ENCODE results near the gene TRAIP. TPM values are rescaled to one million over a fixed set of nuclear protein-coding genes. Genes with fewer than 3 reads are reported as not detected.
A peak's percentile ranks its signal among the peaks of the same experiment; 100 is the strongest.

The TRAIP gene
- polyA plus RNA-seq, 2 of the 4 experiments (the other 2 are of a cell fraction) = 10.2 to 10.7 TPM

GRCh38 chr3:49865198-49865784 is 8.9 kb upstream of the TRAIP start:
- no peak for FAIRE-seq
- H3K4me1 ChIP-seq = peaks cover 6% of the 10 kb centered on the region; the same call in 1 of the 3 replicates
- TF ChIP-seq HOXB5 (CRISPR knock-in tag; IDR thresholded peaks at IDR 0.05) (no peak), PBX3 (IDR thresholded peaks at IDR 0.05) (no peak), ZSCAN20 (CRISPR knock-in tag; IDR thresholded peaks at IDR 0.05) (no peak), ZFP36 (IDR thresholded peaks at IDR 0.05; ENCODE audit: borderline replicate concordance, partially characterized antibody) (no peak), RARB (CRISPR knock-in tag; IDR thresholded peaks at IDR 0.05) (no peak), RNF2 (IDR thresholded peaks at IDR 0.05; ENCODE audit: borderline replicate concordance, low read depth) (no peak), JUNB (IDR thresholded peaks at IDR 0.05) (no peak), MAX (IDR thresholded peaks at IDR 0.05) (no peak), HEYL (CRISPR knock-in tag; IDR thresholded peaks at IDR 0.05) (no peak), ZC3H11A (IDR thresholded peaks at IDR 0.05) (no peak), CEBPB (IDR thresholded peaks at IDR 0.05) (no peak), REST (IDR thresholded peaks at IDR 0.05) (no peak)
- ATAC-seq = no peak
- H3K4me2 ChIP-seq = no peak overlapping the region
- H3K4me3 ChIP-seq = no peak overlapping the region
- no peaks in the 10 kb centered on the region for H3K9me3 ChIP-seq
- POLR2A ChIA-PET = no interaction called here
- H3K27ac ChIP-seq = no peak overlapping the region
- WGBS (ENCODE audit: missing lambda C conversion rate) = 33% methylated on average over 7 of the region's 7 CpGs
- CTCF ChIA-PET = interaction anchor here (0.7 to 1.8 kb wide), 6 partner anchors 26 to 56 kb away, joined by 3 to 8 read pairs (median 3); partner anchors contain the start of gene MST1R
- no peak for DNase-seq (ENCODE audit: low read depth in 1 of 2, low spot score in 1 of 2)

GRCh38 chr3:49864505-49864904 is 8.1 kb upstream of the TRAIP start:
- TF ChIP-seq ZC3H11A (IDR thresholded peaks at IDR 0.05) (no peak), MAFK (IDR thresholded peaks at IDR 0.05; ENCODE audit: partially characterized antibody) (peak; percentile 58), NR3C1 (IDR thresholded peaks at IDR 0.05) (no peak), CHD4 (IDR thresholded peaks at IDR 0.05; ENCODE audit: borderline replicate concordance) (no peak), RFX5 (IDR thresholded peaks at IDR 0.05) (no peak)

GRCh38 chr3:49859576-49860305 is 3.4 kb upstream of the TRAIP start:
- ATAC-seq (no peak), DNase-seq (ENCODE audit: low read depth in 1 of 2, low spot score in 1 of 2) (no peak), FAIRE-seq (no peak)
- Histone ChIP-seq H3K4me1 (peaks cover 7% of the 10 kb centered on the region; the same call in 2 of the 3 replicates), H3K4me2 (no peak overlapping the region), H3K4me3 (no peak overlapping the region), H3K27ac (no peak overlapping the region), H3K9me3 (no peaks in the 10 kb centered on the region)
- POLR2A ChIA-PET = no interaction called here
- 54% methylated on average over 10 of the region's 12 CpGs for WGBS (ENCODE audit: missing lambda C conversion rate)
- CTCF ChIA-PET = no interaction called here
- TF ChIP-seq MYC (IDR thresholded peaks at IDR 0.05; ENCODE audit: borderline replicate concordance, low read length) (no peak), FOSL2 (IDR thresholded peaks at IDR 0.05) (no peak), FOSL2 (CRISPR knock-in tag; IDR thresholded peaks at IDR 0.05) (no peak), ZSCAN20 (CRISPR knock-in tag; IDR thresholded peaks at IDR 0.05) (no peak), CBX2 (IDR thresholded peaks at IDR 0.05; ENCODE audit: borderline replicate concordance, low read depth) (no peak), BHLHE40 (IDR thresholded peaks at IDR 0.05; ENCODE audit: low read depth, low read length) (no peak), HOXB13 (CRISPR knock-in tag; IDR thresholded peaks at IDR 0.05; ENCODE audit: low read depth) (no peak), HOXA7 (CRISPR knock-in tag; IDR thresholded peaks at IDR 0.05) (no peak), RCOR1 (IDR thresholded peaks at IDR 0.05; ENCODE audit: low read depth, low read length) (no peak), SREBF2 (IDR thresholded peaks at IDR 0.05) (no peak), FOSB (CRISPR knock-in tag; IDR thresholded peaks at IDR 0.05) (no peak), NR3C1 (IDR thresholded peaks at IDR 0.05) (no peak), ZC3H11A (IDR thresholded peaks at IDR 0.05) (no peak), RNF2 (IDR thresholded peaks at IDR 0.05; ENCODE audit: borderline replicate concordance, low read depth) (no peak), ELK1 (IDR thresholded peaks at IDR 0.05; ENCODE audit: low read depth, low read length) (no peak), PHF8 (IDR thresholded peaks at IDR 0.05; ENCODE audit: borderline replicate concordance, low read depth) (no peak), POLR2A (IDR thresholded peaks at IDR 0.05; ENCODE audit: low read length) (no peak), RFX5 (IDR thresholded peaks at IDR 0.05) (no peak)

More at GRCh38 chr3:49864505-49864904, 8.1 kb upstream of the TRAIP start:
- Histone ChIP-seq H3K4me1 (peaks cover 6% of the 10 kb centered on the region; the same call in 1 of the 3 replicates), H3K27ac (no peak overlapping the region), H3K9me3 (no peaks in the 10 kb centered on the region), H3K4me3 (no peak overlapping the region), H3K4me2 (no peak overlapping the region)
- no peak for ATAC-seq
- no peak for FAIRE-seq
- DNase-seq (ENCODE audit: low read depth in 1 of 2, low spot score in 1 of 2) = no peak
- POLR2A ChIA-PET = no interaction called here
- CTCF ChIA-PET = interaction anchor here (0.7 to 1.8 kb wide), 5 partner anchors 25 to 55 kb away, joined by 3 to 8 read pairs (median 3); partner anchors contain the start of gene MST1R
- WGBS (ENCODE audit: missing lambda C conversion rate) = 42% methylated on average over 4 of the region's 5 CpGs
